Upper lobe of right lung (tissue), 1 donor: Measurements from ENCODE around the gene DPH6. TPM values are rescaled to one million over a fixed set of nuclear protein-coding genes. Genes with fewer than 3 reads are reported as not detected.

Source experiments
- ATAC-seq: fragments of 200-7000 bp; cut with Tn5 transposase; one replicate; pipeline ENCODE4 v1.9.1; 2020; ENCODE audit warnings: mild to moderate bottlenecking, moderate library complexity
- DNase-seq: peaks from one replicate; pipeline ENCODE4 v3.0.0-alpha.2; 2020
- H3K27ac ChIP-seq: fragments of 200-600 bp; one replicate; pipeline ENCODE4 v1.8.0; 2022
- H3K27me3 ChIP-seq: fragments of 200-600 bp; one replicate; pipeline ENCODE4 v1.8.0; 2022; ENCODE audit warnings: mild to moderate bottlenecking
- H3K36me3 ChIP-seq: fragments of 200-600 bp; one replicate; pipeline ENCODE4 v1.8.0; 2022
- H3K4me1 ChIP-seq: fragments of 200-600 bp; one replicate; pipeline ENCODE4 v1.8.0; 2022
- H3K4me3 ChIP-seq: fragments of 200-600 bp; one replicate; pipeline ENCODE4 v1.8.0; 2022; ENCODE audit warnings: mild to moderate bottlenecking
- H3K9me3 ChIP-seq: fragments of 200-600 bp; one replicate; pipeline ENCODE4 v1.8.0; 2022
- intact Hi-C: fragments of 100-400 bp; cut with DNase I; formaldehyde crosslinking; loops from one replicate; pipeline ENCODE4 v1.11.0; 2022
- total RNA-seq: library from RNA; stranded (reverse); fragmentation: NEBNext Ultra II Directional; extraction: Animal tissue kit (Norgen Biotek cat#: 25700); gene quantifications from one replicate; pipeline ENCODE4 v1.2.1, GENCODE V29; 2021
- TF ChIP-seq, protein P1 (sequence below): fragments of 200-600 bp; IDR thresholded peaks from one replicate; pipeline ENCODE4 v1.8.0; 2022; ENCODE audit warnings: antibody characterized with exemption
- donor health status: DM: no; HTN: yes; CAD: no; lungs with severe emphysema.

Gene DPH6
- total RNA-seq, 1 donor from 2014 or later: 15.8 TPM

DNA sequence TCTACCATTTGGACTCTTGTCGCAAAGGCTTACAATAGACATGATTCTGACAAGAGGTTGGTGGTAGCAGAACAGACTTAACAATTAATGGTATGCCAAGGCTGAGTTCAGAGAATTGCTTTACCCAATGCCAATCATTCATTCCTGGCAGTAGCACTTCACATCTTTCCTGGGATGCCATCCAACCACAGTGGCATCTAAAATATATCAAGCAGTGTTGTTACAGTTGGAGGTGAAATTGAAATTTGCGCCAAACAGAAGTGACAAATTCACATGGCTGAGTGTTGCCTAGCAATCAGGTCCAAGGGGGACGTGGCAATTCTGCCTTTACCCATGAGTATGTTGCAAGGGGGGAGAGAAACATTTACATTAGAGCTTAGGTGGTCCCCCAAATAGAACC lies 21.0 kb upstream of the DPH6 start:
- TF ChIP-seq, protein P1, sequence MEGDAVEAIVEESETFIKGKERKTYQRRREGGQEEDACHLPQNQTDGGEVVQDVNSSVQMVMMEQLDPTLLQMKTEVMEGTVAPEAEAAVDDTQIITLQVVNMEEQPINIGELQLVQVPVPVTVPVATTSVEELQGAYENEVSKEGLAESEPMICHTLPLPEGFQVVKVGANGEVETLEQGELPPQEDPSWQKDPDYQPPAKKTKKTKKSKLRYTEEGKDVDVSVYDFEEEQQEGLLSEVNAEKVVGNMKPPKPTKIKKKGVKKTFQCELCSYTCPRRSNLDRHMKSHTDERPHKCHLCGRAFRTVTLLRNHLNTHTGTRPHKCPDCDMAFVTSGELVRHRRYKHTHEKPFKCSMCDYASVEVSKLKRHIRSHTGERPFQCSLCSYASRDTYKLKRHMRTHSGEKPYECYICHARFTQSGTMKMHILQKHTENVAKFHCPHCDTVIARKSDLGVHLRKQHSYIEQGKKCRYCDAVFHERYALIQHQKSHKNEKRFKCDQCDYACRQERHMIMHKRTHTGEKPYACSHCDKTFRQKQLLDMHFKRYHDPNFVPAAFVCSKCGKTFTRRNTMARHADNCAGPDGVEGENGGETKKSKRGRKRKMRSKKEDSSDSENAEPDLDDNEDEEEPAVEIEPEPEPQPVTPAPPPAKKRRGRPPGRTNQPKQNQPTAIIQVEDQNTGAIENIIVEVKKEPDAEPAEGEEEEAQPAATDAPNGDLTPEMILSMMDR: no peak
- Histone ChIP-seq H3K27ac (no peak overlapping the region), H3K36me3 (no peaks in the 10 kb centered on the region), H3K9me3 (no peaks in the 10 kb centered on the region), H3K27me3 (no peaks in the 10 kb centered on the region), H3K4me3 (no peak overlapping the region), H3K4me1 (peaks cover 8% of the 10 kb centered on the region)
- intact Hi-C loops: no loop called here
- DNase-seq (no peak), ATAC-seq (no peak)

DNA sequence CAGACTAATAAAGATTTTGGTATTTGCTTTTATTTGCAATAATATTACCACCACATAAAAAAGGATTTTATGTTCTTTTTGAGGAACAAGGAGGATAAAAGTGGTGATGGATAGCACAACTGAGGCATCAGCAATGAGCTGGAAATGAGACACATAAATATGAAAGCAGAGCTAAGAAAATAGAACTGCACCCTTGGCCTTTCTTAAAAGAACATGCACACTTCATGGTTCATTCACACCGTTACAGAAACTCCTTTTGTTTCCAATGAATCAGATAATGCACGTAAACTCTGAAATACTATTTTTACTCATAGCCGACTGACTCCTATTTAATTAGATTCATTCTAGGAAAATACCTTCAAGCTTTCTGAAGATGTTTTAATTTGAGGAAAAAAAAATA lies 19.9 kb upstream of the DPH6 start:
- peaks cover 8% of the 10 kb centered on the region for H3K4me1 ChIP-seq
- TF ChIP-seq, protein P1: no peak

DNA sequence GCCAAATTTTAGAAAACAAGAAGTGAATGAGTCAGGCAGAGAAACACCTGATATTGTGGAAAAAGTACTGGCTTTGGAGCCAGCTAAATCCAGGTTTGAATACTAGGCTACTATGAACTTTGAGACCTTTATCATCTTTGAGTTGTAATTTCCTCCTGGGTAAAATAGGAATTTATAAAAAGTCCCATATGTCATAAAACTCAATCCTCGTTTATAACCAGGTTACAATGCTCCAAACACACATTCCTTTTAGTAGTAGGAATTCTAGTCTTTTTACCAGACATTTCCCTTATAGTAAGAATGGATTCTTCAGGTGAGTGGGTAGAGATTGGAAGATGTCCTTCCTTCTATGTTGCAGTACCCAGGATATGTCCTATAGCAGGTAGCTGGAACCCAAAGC lies 16.7 kb upstream of the DPH6 start:
- intact Hi-C loops: no loop called here
- TF ChIP-seq, protein P1: no peak
- ATAC-seq: no peak
- Histone ChIP-seq H3K4me1 (peaks cover 8% of the 10 kb centered on the region), H3K36me3 (no peaks in the 10 kb centered on the region), H3K9me3 (no peaks in the 10 kb centered on the region), H3K27ac (no peak overlapping the region), H3K27me3 (no peaks in the 10 kb centered on the region), H3K4me3 (no peak overlapping the region)
- DNase-seq: no peak

More for the DNA sequence above, 19.9 kb upstream of the DPH6 start:
- Histone ChIP-seq H3K9me3 (no peaks in the 10 kb centered on the region), H3K27ac (no peak overlapping the region), H3K36me3 (no peaks in the 10 kb centered on the region), H3K4me3 (no peak overlapping the region), H3K27me3 (no peaks in the 10 kb centered on the region)
- intact Hi-C loops: no loop called here
- ATAC-seq (no peak), DNase-seq (no peak)

DNA sequence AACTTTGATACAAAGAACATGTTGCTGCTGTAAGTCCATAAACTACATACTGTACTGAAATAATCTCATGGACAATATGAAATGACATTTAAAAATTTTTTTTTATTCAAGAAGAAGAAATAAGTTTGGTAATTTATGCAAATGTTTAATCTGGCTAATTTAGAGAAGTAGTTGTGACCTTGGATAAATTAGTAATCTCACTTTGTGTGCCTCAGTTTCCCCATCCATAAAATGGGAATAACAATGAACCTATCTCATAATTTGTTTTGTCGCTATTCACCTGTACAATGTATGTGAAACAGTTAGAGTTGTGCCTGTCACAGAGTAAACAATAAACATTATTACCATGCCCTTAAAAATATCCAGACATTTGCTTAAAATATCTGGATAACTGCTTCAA lies 15.3 kb upstream of the DPH6 start:
- no peaks in the 10 kb centered on the region for H3K36me3 ChIP-seq
- peaks cover 8% of the 10 kb centered on the region for H3K4me1 ChIP-seq
- H3K27ac ChIP-seq: no peak overlapping the region
- TF ChIP-seq, protein P1: no peak
- H3K9me3 ChIP-seq: no peaks in the 10 kb centered on the region
- H3K4me3 ChIP-seq: no peak overlapping the region
- H3K27me3 ChIP-seq: no peaks in the 10 kb centered on the region
- DNase-seq (no peak), ATAC-seq (no peak)
- intact Hi-C loops: no loop called here

DNA sequence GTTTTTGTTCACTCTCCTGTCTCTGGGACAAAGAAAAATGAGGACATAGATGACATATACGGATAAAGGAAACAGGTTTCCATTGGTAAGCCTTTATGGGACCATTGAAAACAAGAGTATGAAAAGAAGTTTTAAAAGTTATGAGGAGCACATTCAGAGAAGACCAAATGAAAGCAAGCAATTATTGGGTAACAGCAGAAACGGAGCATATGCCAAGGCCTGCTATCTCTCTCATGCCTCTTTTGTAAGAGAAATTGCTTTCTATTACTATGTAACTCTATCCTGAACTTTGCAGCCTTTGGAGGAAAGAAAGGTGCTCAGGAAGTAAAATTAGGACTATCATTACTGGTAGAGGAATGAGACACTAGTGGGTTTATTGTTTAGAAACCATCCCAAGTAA lies 14.9 kb upstream of the DPH6 start:
- Histone ChIP-seq H3K4me3 (no peak overlapping the region), H3K27me3 (no peaks in the 10 kb centered on the region), H3K4me1 (peaks cover 8% of the 10 kb centered on the region), H3K27ac (no peak overlapping the region), H3K9me3 (no peaks in the 10 kb centered on the region), H3K36me3 (no peaks in the 10 kb centered on the region)
- ATAC-seq: no peak
- TF ChIP-seq, protein P1: no peak
- no peak for DNase-seq
- intact Hi-C loops: no loop called here

DNA sequence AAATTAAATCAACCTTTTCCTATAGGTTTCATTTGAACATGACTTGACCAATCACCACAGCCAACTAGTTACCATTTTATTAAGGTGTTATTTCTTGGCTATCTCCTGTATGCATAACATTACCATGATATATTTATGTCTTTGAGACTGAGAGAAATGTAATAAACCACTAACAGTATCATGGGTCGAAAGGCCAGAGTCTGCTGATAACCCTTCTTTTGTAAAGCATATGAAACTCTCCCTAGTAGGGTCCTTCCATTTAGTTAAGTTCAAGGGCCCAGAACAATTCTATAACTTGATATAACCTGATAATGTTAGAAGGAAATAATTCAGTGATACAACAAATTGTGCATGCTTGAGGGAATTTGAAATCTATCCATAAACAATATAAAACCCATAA lies 14.3 kb upstream of the DPH6 start:
- DNase-seq (no peak), ATAC-seq (no peak)
- H3K27ac ChIP-seq: no peak overlapping the region
- intact Hi-C loops: no loop called here
- TF ChIP-seq, protein P1: no peak
- no peaks in the 10 kb centered on the region for H3K9me3 ChIP-seq
- H3K36me3 ChIP-seq: no peaks in the 10 kb centered on the region
- no peaks in the 10 kb centered on the region for H3K27me3 ChIP-seq
- H3K4me1 ChIP-seq: peaks cover 8% of the 10 kb centered on the region
- no peak overlapping the region for H3K4me3 ChIP-seq
